ENCODE results near the gene LYRM7. TPM values are rescaled to one million over a fixed set of nuclear protein-coding genes. Genes with fewer than 3 reads are reported as not detected.
A peak's percentile ranks its signal among the peaks of the same experiment; 100 is the strongest.

The LYRM7 gene
- total RNA-seq, 2 experiments from 2014 or later, result 14.4 to 25.5 TPM

DNA sequence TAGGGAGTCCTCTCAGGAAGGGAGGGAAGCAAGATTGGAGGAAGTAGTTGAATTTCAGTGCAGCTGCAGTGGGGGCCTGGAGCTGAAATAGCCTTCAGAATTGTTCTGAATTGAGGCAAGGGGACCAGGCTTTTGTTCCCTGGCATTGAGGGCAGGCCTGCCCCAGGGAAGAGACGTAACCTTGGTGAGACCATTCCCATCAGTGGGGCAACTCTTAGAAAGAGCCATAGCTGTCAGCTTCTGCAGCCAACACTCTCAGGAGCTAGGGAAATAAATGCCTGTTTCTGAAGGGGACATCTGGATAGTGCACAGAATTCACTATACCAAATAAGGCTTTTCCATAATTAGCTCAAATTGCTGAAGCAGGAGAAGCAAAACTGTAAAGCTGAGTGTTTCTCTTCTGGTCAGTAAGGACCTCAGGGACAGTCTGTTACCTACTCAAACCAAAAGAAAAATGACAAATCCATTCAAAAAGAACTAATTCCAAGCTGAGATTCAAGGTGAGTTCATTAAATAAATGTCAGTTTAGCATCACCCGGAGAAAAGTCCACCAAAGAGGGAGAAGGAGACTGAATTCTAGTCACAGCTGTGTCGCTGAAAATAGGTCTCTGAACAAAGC is 44.0 kb downstream of the LYRM7 start:
- Histone ChIP-seq H2AFZ (ENCODE audit: low read length) (no peak overlapping the region), H3K36me3 (ENCODE audit: insufficient read depth, low read length) (no peaks in the 10 kb centered on the region; the same call in 1 of the 2 replicates), H3K79me2 (ENCODE audit: insufficient read depth, low read depth, low read length) (peaks cover 50% of the 10 kb centered on the region), H3K27ac (ENCODE audit: low read depth, low read length, poor library complexity, severe bottlenecking) (no peak overlapping the region), H3K9me2 (ENCODE audit: insufficient read depth, low read length) (no peaks in the 10 kb centered on the region), H4K20me1 (ENCODE audit: insufficient read depth, low read length) (no peaks in the 10 kb centered on the region), H3K4me3 (ENCODE audit: low read depth, low read length, poor library complexity, severe bottlenecking) (no peak overlapping the region), H3K4me2 (ENCODE audit: low read length) (peak overlapping the region; percentile 20; the same call in 1 of the 2 replicates), H3K9me3 (ENCODE audit: low read length) (no peaks in the 10 kb centered on the region), H3K4me1 (ENCODE audit: insufficient read depth, low read length, poor library complexity, severe bottlenecking) (peaks cover 45% of the 10 kb centered on the region)
- ChIA-PET CTCF (ENCODE audit: unreplicated experiment) (no interaction called here), POLR2A (interaction anchor here (0.6 to 7.5 kb wide), 14 partner anchors 11 to 158 kb away, joined by 3 to 67 read pairs (median 4); partner anchors contain the start of genes CDC42SE2 and HINT1)
- intact Hi-C loops (cut with micrococcal nuclease; ENCODE audit: unreplicated experiment), result no loop called here
- DNase-seq (ENCODE audit: low spot score), result no peak
- TF ChIP-seq CTCF (conservative IDR thresholded peaks at IDR 0.05; ENCODE audit: low read length) (no peak), EZH2phosphoT487 (IDR thresholded peaks at IDR 0.05; ENCODE audit: borderline replicate concordance, low read depth, low read length) (no peak)
- BruUV-seq (replicated peaks), result no TSS peak

DNA sequence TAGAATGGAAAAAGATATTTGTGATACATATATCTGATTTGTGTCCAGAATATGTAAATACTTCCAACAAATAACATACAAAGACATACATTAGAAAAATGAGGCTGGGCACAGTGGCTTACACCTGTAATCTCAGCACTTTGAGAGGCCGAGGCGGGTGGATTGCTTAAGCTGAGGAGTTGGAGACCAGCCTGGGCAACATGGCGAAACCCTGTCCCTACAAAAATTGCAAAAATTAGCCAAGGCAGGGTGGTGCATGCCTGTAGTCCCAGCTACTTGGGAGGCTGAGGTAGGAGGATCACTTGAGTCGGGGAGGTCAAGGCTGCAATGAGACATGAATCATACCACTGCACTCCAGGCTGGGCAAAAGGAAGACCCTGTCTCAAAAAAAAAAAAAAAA is 47.0 kb downstream of the LYRM7 start:
- Histone ChIP-seq H3K36me3 (ENCODE audit: insufficient read depth, low read length) (peaks cover 6% of the 10 kb centered on the region), H3K9me2 (ENCODE audit: insufficient read depth, low read length) (no peaks in the 10 kb centered on the region), H3K4me2 (ENCODE audit: low read length) (no peak overlapping the region), H4K20me1 (ENCODE audit: insufficient read depth, low read length) (no peaks in the 10 kb centered on the region), H3K4me1 (ENCODE audit: insufficient read depth, low read length, poor library complexity, severe bottlenecking) (peaks cover 21% of the 10 kb centered on the region), H3K4me3 (ENCODE audit: low read depth, low read length, poor library complexity, severe bottlenecking) (no peak overlapping the region), H3K79me2 (ENCODE audit: insufficient read depth, low read depth, low read length) (peaks cover 23% of the 10 kb centered on the region; the same call in 1 of the 2 replicates), H2AFZ (ENCODE audit: low read length) (no peak overlapping the region), H3K27ac (ENCODE audit: low read depth, low read length, poor library complexity, severe bottlenecking) (no peak overlapping the region), H3K9me3 (ENCODE audit: low read length) (no peaks in the 10 kb centered on the region)
- intact Hi-C loops (cut with micrococcal nuclease; ENCODE audit: unreplicated experiment), result no loop called here
- DNase-seq (ENCODE audit: low spot score), result no peak
- ChIA-PET POLR2A (interaction anchor here (0.5 to 0.7 kb wide), 4 partner anchors 9 to 47 kb away, joined by 3 to 7 read pairs (median 6); no protein-coding TSS in a partner anchor), CTCF (ENCODE audit: unreplicated experiment) (no interaction called here)
- BruUV-seq (replicated peaks), result no TSS peak
- TF ChIP-seq CTCF (conservative IDR thresholded peaks at IDR 0.05; ENCODE audit: low read length), result no peak
- TF ChIP-seq EZH2phosphoT487 (IDR thresholded peaks at IDR 0.05; ENCODE audit: borderline replicate concordance, low read depth, low read length), result no peak

- BruUV-seq (replicated peaks), result no TSS peak
- Histone ChIP-seq H3K9me2 (ENCODE audit: insufficient read depth, low read length) (no peaks in the 10 kb centered on the region), H3K4me3 (ENCODE audit: low read depth, low read length, poor library complexity, severe bottlenecking) (no peak overlapping the region), H3K9me3 (ENCODE audit: low read length) (no peaks in the 10 kb centered on the region), H3K36me3 (ENCODE audit: insufficient read depth, low read length) (peaks cover 12% of the 10 kb centered on the region), H3K4me2 (ENCODE audit: low read length) (no peak overlapping the region), H4K20me1 (ENCODE audit: insufficient read depth, low read length) (no peaks in the 10 kb centered on the region), H3K4me1 (ENCODE audit: insufficient read depth, low read length, poor library complexity, severe bottlenecking) (peaks cover 19% of the 10 kb centered on the region), H3K79me2 (ENCODE audit: insufficient read depth, low read depth, low read length) (peaks cover 17% of the 10 kb centered on the region; the same call in 1 of the 2 replicates), H2AFZ (ENCODE audit: low read length) (no peak overlapping the region), H3K27ac (ENCODE audit: low read depth, low read length, poor library complexity, severe bottlenecking) (no peak overlapping the region)
- intact Hi-C loops (cut with micrococcal nuclease; ENCODE audit: unreplicated experiment), result no loop called here
- CTCF ChIA-PET (ENCODE audit: unreplicated experiment), result no interaction called here
- POLR2A ChIA-PET, result interaction anchor here (0.6 to 0.8 kb wide), 2 partner anchors 9 to 15 kb away, joined by 3 read pairs; no protein-coding TSS in a partner anchor
- DNase-seq (ENCODE audit: low spot score), result no peak
- TF ChIP-seq EZH2phosphoT487 (IDR thresholded peaks at IDR 0.05; ENCODE audit: borderline replicate concordance, low read depth, low read length) (no peak), CTCF (conservative IDR thresholded peaks at IDR 0.05; ENCODE audit: low read length) (no peak)
These were observed 47.6 kb downstream of the LYRM7 start for GRCh38 chr5:131218392-131218791.
